ENCODE measurements around the gene ARRDC4. TPM values are rescaled to one million over a fixed set of nuclear protein-coding genes. Genes with fewer than 3 reads are reported as not detected.
A peak's percentile ranks its signal among the peaks of the same experiment; 100 is the strongest.

ARRDC4 gene
- total RNA-seq, 2 donors from 2014 or later: 23.4 to 73.9 TPM

- Histone ChIP-seq H3K9me3 (no peaks in the 10 kb centered on the region), H3K4me3 (peak overlapping the region; percentile 94), H3K4me1 (no peaks in the 10 kb centered on the region), H3K36me3 (no peaks in the 10 kb centered on the region), H3K27ac (peak overlapping the region; percentile 63), H3K27me3 (no peaks in the 10 kb centered on the region), H3K9ac (ENCODE audit: low read depth in 2 of 2, low read length in 2 of 2) (peak overlapping the region in 1 of 2 donors; percentile 35)
- intact Hi-C loops (cut with DNase I): no loop called here
- peak; percentile 45 for DNase-seq
- TF ChIP-seq, protein P1, sequence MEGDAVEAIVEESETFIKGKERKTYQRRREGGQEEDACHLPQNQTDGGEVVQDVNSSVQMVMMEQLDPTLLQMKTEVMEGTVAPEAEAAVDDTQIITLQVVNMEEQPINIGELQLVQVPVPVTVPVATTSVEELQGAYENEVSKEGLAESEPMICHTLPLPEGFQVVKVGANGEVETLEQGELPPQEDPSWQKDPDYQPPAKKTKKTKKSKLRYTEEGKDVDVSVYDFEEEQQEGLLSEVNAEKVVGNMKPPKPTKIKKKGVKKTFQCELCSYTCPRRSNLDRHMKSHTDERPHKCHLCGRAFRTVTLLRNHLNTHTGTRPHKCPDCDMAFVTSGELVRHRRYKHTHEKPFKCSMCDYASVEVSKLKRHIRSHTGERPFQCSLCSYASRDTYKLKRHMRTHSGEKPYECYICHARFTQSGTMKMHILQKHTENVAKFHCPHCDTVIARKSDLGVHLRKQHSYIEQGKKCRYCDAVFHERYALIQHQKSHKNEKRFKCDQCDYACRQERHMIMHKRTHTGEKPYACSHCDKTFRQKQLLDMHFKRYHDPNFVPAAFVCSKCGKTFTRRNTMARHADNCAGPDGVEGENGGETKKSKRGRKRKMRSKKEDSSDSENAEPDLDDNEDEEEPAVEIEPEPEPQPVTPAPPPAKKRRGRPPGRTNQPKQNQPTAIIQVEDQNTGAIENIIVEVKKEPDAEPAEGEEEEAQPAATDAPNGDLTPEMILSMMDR (IDR thresholded peaks at IDR 0.05): no peak
Observed at GRCh38 chr15:97959724-97960363, 659 bp upstream of the ARRDC4 start.

DNA sequence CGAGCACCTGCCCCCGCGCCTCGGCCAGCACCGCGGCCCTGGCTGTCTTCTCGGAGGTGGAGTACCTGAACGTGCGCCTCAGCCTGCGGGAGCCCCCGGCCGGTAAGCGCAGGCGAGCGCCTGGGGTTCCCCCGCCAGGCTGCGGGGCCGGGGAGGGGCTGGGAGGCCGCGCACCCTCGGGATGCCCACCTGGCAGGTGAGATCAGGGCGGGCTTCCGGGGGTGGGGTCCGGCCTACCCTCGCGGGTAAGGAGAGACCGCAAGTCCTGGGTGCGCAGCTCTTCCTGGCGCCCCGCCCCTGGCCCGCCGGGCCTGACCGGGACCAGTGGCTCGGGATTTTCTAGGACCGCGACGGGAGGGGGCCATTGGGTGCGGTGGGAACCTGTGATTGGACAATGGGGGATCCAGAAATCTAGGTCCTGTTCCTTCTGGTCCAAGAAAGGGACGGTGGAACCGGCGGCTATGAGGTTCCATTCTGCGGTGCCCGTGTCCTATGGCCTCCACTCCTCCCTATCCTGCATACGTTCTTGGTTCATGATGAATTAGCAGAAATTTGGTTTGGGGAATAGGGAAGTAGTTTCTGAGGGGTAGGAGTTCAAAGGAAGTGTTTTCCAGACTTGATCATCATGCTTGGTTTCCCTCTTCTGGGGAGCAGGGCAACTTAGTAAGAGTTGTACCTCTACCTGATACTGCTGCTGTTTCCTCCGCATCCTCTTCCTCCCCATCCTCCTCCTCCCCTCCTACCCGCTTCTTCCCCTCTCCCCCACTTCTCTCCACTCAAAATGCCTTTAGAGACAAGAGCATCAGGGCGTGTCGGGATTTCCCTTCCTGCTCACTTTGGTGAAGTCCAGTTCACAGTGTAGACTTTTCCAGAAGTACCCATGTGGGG, 808 bp downstream of the ARRDC4 start:
- H3K27me3 ChIP-seq: no peaks in the 10 kb centered on the region
- peak overlapping the region; percentile 77 to 84 for H3K9ac ChIP-seq (ENCODE audit: low read depth in 2 of 2, low read length in 2 of 2)
- no peaks in the 10 kb centered on the region for H3K36me3 ChIP-seq
- no peaks in the 10 kb centered on the region for H3K9me3 ChIP-seq
- peak overlapping the region; percentile 94 for H3K27ac ChIP-seq
- intact Hi-C loops (cut with DNase I): no loop called here
- TF ChIP-seq, protein P1 (IDR thresholded peaks at IDR 0.05): no peak
- H3K4me1 ChIP-seq: no peaks in the 10 kb centered on the region
- peak; percentile 73 for DNase-seq
- H3K4me3 ChIP-seq: peak overlapping the region; percentile 94

- TF ChIP-seq, protein P1 (IDR thresholded peaks at IDR 0.05): no peak
- Histone ChIP-seq H3K9ac (ENCODE audit: low read depth in 2 of 2, low read length in 2 of 2) (no peak overlapping the region), H3K4me1 (no peaks in the 10 kb centered on the region), H3K4me3 (no peak overlapping the region), H3K27ac (peak overlapping the region; percentile 94), H3K27me3 (no peaks in the 10 kb centered on the region), H3K9me3 (no peaks in the 10 kb centered on the region), H3K36me3 (no peaks in the 10 kb centered on the region)
- DNase-seq: no peak
- intact Hi-C loops (cut with DNase I): no loop called here
Observed at GRCh38 chr15:97962263-97962662, 1.8 kb downstream of the ARRDC4 start.

GRCh38 chr15:97963779-97964178, 3.3 kb downstream of the ARRDC4 start:
- Histone ChIP-seq H3K9me3 (no peaks in the 10 kb centered on the region), H3K27ac (no peak overlapping the region), H3K36me3 (no peaks in the 10 kb centered on the region), H3K9ac (ENCODE audit: low read depth in 2 of 2, low read length in 2 of 2) (no peak overlapping the region), H3K4me1 (no peaks in the 10 kb centered on the region), H3K27me3 (no peaks in the 10 kb centered on the region), H3K4me3 (no peak overlapping the region)
- DNase-seq: no peak
- TF ChIP-seq, protein P1 (IDR thresholded peaks at IDR 0.05): no peak
- intact Hi-C loops (cut with DNase I): no loop called here

GRCh38 chr15:97966246-97966645, 5.7 kb downstream of the ARRDC4 start:
- Histone ChIP-seq H3K27me3 (no peaks in the 10 kb centered on the region), H3K27ac (no peak overlapping the region), H3K4me1 (no peaks in the 10 kb centered on the region), H3K9me3 (no peaks in the 10 kb centered on the region), H3K36me3 (peaks cover 22% of the 10 kb centered on the region), H3K9ac (ENCODE audit: low read depth in 2 of 2, low read length in 2 of 2) (no peak overlapping the region), H3K4me3 (no peak overlapping the region)
- DNase-seq: no peak
- intact Hi-C loops (cut with DNase I): no loop called here
- TF ChIP-seq, protein P1 (IDR thresholded peaks at IDR 0.05): no peak
